Activated naive CD4-positive, alpha-beta T cell treated with anti-CD3 and anti-CD28 coated beads, Interleukin-2, amount 50 U/mL, for 72 hours (primary cell): ENCODE data around the gene P3H2. TPM values are rescaled to one million over a fixed set of nuclear protein-coding genes. Genes with fewer than 3 reads are reported as not detected.
A peak's percentile ranks its signal among the peaks of the same experiment; 100 is the strongest.
"Not testable (repeated sequence)": the region's sequence is repeated elsewhere in the genome, so short reads cannot be mapped to it uniquely, and the experiment has no call there.

Experiments
- ATAC-seq, 2 donors: fragments of 150-1000 bp; cut with Tn5 transposase; 2 replicates each; pipeline ENCODE4 v1.10.0; 2021; ENCODE audit warnings: mild to moderate bottlenecking in 2 of 2, moderate library complexity in 2 of 2
- DNase-seq, 2 donors: peaks; one replicate each; pipeline ENCODE4 v3.0.0; 2021 to 2022; ENCODE audit warnings: low spot score in 2 of 2
- H3K27ac Mint-ChIP-seq, 2 donors: one replicate each; pipeline ENCODE4 v1.8.0; 2022; ENCODE audit warnings: mild to moderate bottlenecking in 2 of 2, mixed read lengths in 2 of 2
- H3K36me3 Mint-ChIP-seq, 2 donors: one replicate each; pipeline ENCODE4 v1.8.0; 2022; ENCODE audit warnings: mixed read lengths in 2 of 2
- H3K9me3 Mint-ChIP-seq, 2 donors: one replicate each; pipeline ENCODE4 v1.8.0; 2022; ENCODE audit warnings: mixed read lengths in 2 of 2
- total RNA-seq, 2 donors: library from RNA; stranded (reverse); gene quantifications; one replicate each; pipeline ENCODE4 v1.2.3, GENCODE V29; 2022

The P3H2 gene
- not detected for total RNA-seq

GRCh38 chr3:190120269-190121060 is at the start of gene P3H2:
TSS of gene P3H2 (minus strand) at chr3:190120897. CDS start at chr3:190120731, 166 bp downstream.
- peak in 1 of 2 donors; percentile 31 for DNase-seq

GRCh38 chr3:190169877-190170276 is 49.2 kb upstream of the P3H2 start:
- Mint-ChIP-seq H3K27ac (peak overlapping the region in 1 of 2 donors; percentile 72), H3K36me3 (no peaks in the 10 kb centered on the region), H3K9me3 (peaks cover 0 to 4% of the 10 kb centered on the region in 2 donors)
- DNase-seq (no peak), ATAC-seq (no peak)

More at GRCh38 chr3:190120269-190121060, at the start of gene P3H2:
- peak within 1 kb of the TSS in 1 of 2 donors; percentile 11 for H3K27ac Mint-ChIP-seq
- peak; percentile 36 to 86 for ATAC-seq
- peaks cover 0 to 9% of the 10 kb centered on the region in 2 donors for H3K36me3 Mint-ChIP-seq
- H3K9me3 Mint-ChIP-seq: no peaks in the 10 kb centered on the region

GRCh38 chr3:190169243-190169642 is 48.5 kb upstream of the P3H2 start:
- DNase-seq (no peak), ATAC-seq (no peak)
- Mint-ChIP-seq H3K27ac (peak overlapping the region in 1 of 2 donors; percentile 72), H3K9me3 (peaks cover 0 to 4% of the 10 kb centered on the region in 2 donors), H3K36me3 (no peaks in the 10 kb centered on the region)

GRCh38 chr3:190167936-190168680 is 47.4 kb upstream of the P3H2 start:
- ATAC-seq (no peak), DNase-seq (no peak)
- Mint-ChIP-seq H3K9me3 (peaks cover 0 to 4% of the 10 kb centered on the region in 2 donors), H3K27ac (no peak overlapping the region), H3K36me3 (no peaks in the 10 kb centered on the region)

GRCh38 chr3:190166948-190167347 is 46.3 kb upstream of the P3H2 start:
- ATAC-seq (no peak), DNase-seq (no peak)
- H3K27ac Mint-ChIP-seq: no peak overlapping the region
- H3K9me3 Mint-ChIP-seq: peaks cover 0 to 4% of the 10 kb centered on the region in 2 donors
- H3K36me3 Mint-ChIP-seq: peaks cover 0 to 4% of the 10 kb centered on the region in 2 donors

- peaks cover 0 to 4% of the 10 kb centered on the region in 2 donors for H3K36me3 Mint-ChIP-seq
- H3K27ac Mint-ChIP-seq: no peak overlapping the region
- no peak for DNase-seq
- ATAC-seq: no peak
- H3K9me3 Mint-ChIP-seq: peaks cover 0 to 4% of the 10 kb centered on the region in 2 donors
These were observed 44.6 kb upstream of the P3H2 start for GRCh38 chr3:190165253-190165652.

GRCh38 chr3:190162013-190162412 is 41.3 kb upstream of the P3H2 start:
- H3K9me3 Mint-ChIP-seq, H3K27ac Mint-ChIP-seq, ATAC-seq, H3K36me3 Mint-ChIP-seq, DNase-seq: not testable (repeated sequence)

- DNase-seq (no peak), ATAC-seq (no peak)
- H3K27ac Mint-ChIP-seq: no peak overlapping the region
- H3K9me3 Mint-ChIP-seq: no peaks in the 10 kb centered on the region
- peaks cover 0 to 9% of the 10 kb centered on the region in 2 donors for H3K36me3 Mint-ChIP-seq
These were observed 39.3 kb upstream of the P3H2 start for GRCh38 chr3:190159902-190160435.

GRCh38 chr3:190158261-190158660 is 37.6 kb upstream of the P3H2 start:
- peaks cover 0 to 9% of the 10 kb centered on the region in 2 donors for H3K36me3 Mint-ChIP-seq
- no peaks in the 10 kb centered on the region for H3K9me3 Mint-ChIP-seq
- H3K27ac Mint-ChIP-seq: no peak overlapping the region
- no peak for DNase-seq
- no peak for ATAC-seq

GRCh38 chr3:190155752-190156151 is 35.1 kb upstream of the P3H2 start:
- no peak for ATAC-seq
- Mint-ChIP-seq H3K9me3 (no peaks in the 10 kb centered on the region), H3K36me3 (peaks cover 0 to 5% of the 10 kb centered on the region in 2 donors), H3K27ac (no peak overlapping the region)
- no peak for DNase-seq

- Mint-ChIP-seq H3K36me3 (peaks cover 0 to under 1% of the 10 kb centered on the region in 2 donors), H3K27ac (no peak overlapping the region), H3K9me3 (no peaks in the 10 kb centered on the region)
- DNase-seq (no peak), ATAC-seq (no peak)
These were observed 30.0 kb upstream of the P3H2 start for GRCh38 chr3:190150681-190151080.

- DNase-seq, ATAC-seq: not testable (repeated sequence)
These were observed 29.3 kb upstream of the P3H2 start for GRCh38 chr3:190149830-190150619.

GRCh38 chr3:190144793-190145192 is 24.1 kb upstream of the P3H2 start:
- H3K36me3 Mint-ChIP-seq, H3K27ac Mint-ChIP-seq, H3K9me3 Mint-ChIP-seq, ATAC-seq, DNase-seq: not testable (repeated sequence)

More at GRCh38 chr3:190149830-190150619, 29.3 kb upstream of the P3H2 start:
- H3K36me3 Mint-ChIP-seq, H3K9me3 Mint-ChIP-seq, H3K27ac Mint-ChIP-seq: not testable (repeated sequence)

GRCh38 chr3:190142041-190142440 is 21.3 kb upstream of the P3H2 start:
- no peak for DNase-seq
- no peak for ATAC-seq
- no peak overlapping the region for H3K27ac Mint-ChIP-seq
- no peaks in the 10 kb centered on the region for H3K9me3 Mint-ChIP-seq
- H3K36me3 Mint-ChIP-seq: no peaks in the 10 kb centered on the region

GRCh38 chr3:190139365-190139764 is 18.7 kb upstream of the P3H2 start:
- H3K9me3 Mint-ChIP-seq: no peaks in the 10 kb centered on the region
- H3K27ac Mint-ChIP-seq: no peak overlapping the region
- H3K36me3 Mint-ChIP-seq: no peaks in the 10 kb centered on the region
- no peak for ATAC-seq
- no peak for DNase-seq

GRCh38 chr3:190132371-190132770 is 11.7 kb upstream of the P3H2 start:
- Mint-ChIP-seq H3K9me3 (no peaks in the 10 kb centered on the region), H3K36me3 (no peaks in the 10 kb centered on the region), H3K27ac (no peak overlapping the region)
- DNase-seq (no peak), ATAC-seq (no peak)
